Iris pigment epithelial cell (primary cell): ENCODE results near the gene SCGB1C2.

Source experiments
- DNase-seq: peaks from one replicate; pipeline ENCODE4 v3.0.0-alpha.2; 2011; ENCODE audit warnings: low read depth

Gene SCGB1C2

DNA sequence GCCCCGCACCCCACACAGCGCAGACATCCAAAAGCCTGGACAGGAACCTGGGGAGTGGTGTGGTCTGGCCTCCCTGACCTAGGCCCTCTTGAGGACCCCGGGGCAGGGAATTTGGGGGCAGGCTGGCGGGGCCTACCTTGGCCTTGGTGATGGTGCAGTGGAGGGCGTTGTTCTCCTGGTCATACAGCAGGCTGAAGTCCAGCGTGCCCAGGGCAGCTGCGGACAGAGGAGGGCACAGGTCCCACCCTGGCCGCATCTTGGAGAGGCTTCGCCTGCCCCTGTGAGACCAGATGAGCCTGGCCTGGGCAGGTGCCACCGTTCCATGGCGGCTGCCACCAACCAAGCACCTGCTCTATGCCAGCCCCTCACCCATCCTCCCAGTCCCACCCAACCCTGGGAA is 35.0 kb downstream of the SCGB1C2 start:
- DNase-seq, result no peak

DNA sequence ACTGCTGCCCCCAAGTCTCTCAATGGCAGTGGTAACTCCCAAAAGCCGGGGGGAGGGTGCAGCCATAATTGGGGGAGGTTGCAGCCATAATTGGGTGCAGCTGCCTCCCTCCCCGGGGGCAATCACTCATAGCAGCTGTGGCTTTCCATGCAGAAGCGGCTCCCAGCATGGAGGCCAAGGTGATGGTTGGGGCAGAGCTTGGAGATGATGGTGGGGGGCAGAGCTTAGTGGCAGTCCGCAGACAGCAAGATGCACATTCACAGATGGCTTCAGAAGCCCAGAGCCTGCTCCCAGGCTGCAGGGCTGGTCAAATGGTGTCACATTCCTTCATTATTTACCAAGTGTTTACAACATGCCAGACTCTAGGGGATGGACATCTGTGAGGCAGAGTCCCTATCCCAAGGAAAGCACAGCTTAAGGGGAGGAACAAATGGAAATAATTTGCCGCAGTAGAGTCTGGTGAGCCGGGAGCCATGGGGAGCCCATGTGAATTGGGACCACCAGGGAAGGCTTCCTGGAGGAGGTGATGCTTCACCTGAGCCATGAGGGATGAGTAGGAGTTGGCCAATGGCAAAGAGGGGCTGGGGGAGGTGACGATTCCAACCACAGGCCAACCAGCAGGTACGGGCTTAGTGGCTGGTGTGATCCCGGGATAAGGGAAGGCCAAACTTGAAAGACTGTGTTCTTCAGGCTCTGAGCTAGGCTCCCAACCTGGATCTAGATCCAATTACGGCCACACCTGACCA is 36.0 kb downstream of the SCGB1C2 start:
- no peak for DNase-seq

DNA sequence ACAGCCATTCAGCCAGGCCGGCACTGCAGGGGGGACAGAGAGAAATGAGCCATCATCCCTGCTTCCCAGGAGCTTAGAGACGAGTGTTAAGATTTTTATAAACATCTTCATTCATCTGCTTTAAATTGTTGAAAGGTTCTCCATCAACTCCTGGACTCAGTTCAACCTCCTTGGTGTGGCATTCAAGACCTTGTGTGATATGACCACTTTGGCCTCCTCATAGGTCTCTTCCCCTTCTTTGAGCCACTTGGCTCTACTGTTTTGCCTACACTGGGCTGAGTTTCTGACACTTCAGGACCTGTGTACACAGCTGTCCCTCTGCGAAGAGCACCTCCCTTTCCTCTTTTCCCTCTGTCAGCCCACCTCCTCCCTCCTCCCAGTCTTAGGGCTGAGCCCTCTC is 39.8 kb downstream of the SCGB1C2 start:
- DNase-seq, result no peak

DNA sequence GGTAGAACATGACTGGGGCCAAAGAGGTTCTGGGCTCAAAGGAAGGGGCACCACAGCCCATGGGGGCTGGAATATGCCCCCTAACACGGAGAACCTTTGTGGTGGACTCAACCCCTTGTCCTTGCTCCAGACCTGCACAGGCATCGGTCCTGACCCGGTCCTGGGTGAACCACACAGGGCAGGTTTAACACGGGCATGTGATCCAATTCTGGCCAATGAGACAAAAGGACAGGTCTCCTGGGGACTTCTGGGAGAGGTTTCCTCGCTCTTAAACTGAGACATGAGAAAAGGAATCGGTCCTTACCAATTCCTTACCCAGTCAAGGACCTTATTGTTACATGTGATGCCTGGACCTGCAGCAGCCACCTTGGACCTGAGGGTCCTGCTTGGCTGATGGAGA is 40.4 kb downstream of the SCGB1C2 start:
- no peak for DNase-seq

DNA sequence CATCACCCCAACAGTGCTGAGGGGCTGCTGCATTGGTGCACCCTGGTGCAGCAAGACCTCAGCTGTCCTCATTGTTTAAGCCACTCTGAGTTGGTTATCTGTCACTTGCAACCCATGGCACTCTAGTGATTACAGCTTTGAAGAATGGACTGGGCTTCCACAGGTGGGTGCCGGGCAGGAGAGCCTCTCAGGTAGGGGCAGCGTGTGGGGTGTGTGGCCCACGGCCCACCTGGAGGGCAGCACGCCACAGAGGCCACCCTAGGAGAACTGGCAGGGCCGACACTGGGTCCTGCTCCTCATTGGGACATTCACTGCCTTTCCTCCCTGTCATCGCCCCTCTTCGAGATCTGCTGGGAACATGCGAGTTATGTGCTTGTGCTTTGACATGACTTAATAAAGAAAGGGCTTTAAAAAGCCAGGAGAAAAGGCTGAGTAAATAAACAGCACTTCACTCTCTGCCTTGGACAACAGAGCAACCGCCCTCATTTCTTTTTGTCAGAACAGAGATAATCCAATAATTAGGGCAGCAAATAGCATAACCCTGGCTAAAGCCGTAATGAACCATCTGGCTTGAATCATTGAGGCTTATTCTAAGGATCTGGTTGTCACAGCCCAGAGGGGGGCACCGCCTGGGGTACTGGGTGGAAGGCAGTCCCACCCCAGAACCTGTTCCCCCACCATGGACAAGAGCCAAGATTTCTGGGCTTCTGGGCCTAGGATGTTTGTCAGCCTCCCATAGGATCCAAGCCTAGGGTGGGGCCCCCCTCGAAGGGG is 41.1 kb downstream of the SCGB1C2 start:
- no peak for DNase-seq

DNA sequence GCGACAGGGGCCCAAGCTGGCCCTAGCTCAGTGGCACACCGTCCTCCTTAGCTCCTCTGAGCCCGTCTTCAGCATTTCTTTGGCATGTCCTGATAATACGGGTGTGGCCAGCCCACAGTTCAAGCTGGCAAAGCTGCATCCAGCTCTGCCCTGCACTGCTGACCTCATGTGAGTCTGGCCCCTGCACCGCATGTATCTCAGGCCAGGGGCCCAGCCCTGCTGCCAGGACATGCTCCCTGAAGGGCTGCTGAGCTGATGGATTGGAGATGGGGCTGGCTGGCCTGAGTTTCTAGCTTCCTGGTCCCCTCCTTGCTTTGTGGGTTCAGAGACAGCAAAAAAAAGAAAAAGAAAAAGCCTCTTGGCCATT is 41.7 kb downstream of the SCGB1C2 start:
- DNase-seq, result no peak

DNA sequence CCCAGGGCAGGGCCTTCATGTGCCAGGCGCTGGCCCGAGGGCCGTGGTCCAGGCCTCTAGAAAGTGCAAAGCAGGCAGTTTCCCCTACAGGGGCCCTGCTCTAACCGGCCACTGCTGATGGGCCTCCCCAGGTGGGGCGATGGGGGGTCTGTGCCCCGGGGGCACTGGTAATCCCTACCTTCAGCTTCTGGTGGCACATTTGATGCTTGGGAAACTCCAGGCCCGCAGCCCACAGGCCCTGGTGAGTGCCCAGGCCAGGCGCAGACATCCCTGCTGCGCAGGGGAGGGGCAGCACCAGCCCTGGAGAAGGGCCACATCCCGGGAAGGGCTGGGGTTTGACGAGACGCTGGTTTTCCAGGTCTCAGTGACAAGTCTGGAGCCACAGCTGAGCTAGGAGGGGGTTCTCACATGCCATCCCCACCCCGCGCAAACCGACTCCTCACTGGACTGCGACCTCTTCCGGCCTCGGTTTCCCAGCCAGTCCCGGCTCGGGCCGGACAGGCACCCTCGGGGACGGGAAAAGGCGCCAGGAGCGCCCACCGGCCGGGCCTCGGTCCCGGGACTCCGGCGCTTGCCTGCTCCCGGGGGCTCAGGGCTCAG is 42.5 kb downstream of the SCGB1C2 start:
- no peak for DNase-seq

DNA sequence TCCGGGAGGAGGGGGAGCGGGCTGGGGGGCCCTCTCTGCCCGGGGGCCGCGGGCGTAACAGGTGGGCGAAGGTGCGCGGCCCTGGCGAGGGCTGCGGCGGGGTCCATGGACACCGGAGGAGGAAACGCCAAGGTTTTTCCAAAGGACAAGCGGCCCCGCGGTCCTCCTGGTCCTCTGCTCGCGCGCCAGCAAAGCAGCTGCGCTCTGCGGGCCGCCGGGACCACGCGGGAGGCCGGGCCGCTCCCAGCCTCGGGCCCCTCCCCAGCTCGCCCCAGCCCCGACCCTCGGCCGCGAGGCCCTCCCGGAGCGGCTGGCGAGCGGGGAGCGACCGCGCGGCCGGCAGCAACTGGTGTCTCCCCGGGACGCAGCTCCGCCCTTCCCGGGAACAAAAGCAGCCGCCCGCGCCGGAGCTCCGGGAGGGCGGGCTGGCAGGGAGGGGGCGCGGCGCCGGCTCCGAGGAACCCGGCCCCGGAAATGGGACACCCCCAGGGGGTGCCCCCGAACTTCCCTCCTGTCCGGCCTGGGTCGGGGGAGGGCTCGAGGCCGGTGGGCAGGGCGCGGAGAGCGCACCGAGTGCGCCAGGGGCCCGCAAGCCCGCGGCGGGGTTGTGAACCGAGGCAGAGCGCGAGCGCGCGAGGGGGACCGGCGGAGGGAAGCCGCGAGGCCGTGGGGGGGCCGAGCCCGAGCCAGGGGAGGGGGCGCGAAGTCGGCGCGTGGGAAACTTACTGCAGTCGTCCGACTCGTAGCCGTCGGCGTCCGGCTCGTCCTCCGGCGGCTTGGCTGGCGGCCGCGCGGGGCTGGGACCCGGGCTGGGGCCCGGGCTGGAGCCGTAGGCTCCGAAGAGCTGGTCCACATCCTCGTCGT is 43.2 kb downstream of the SCGB1C2 start:
- DNase-seq, result no peak

DNA sequence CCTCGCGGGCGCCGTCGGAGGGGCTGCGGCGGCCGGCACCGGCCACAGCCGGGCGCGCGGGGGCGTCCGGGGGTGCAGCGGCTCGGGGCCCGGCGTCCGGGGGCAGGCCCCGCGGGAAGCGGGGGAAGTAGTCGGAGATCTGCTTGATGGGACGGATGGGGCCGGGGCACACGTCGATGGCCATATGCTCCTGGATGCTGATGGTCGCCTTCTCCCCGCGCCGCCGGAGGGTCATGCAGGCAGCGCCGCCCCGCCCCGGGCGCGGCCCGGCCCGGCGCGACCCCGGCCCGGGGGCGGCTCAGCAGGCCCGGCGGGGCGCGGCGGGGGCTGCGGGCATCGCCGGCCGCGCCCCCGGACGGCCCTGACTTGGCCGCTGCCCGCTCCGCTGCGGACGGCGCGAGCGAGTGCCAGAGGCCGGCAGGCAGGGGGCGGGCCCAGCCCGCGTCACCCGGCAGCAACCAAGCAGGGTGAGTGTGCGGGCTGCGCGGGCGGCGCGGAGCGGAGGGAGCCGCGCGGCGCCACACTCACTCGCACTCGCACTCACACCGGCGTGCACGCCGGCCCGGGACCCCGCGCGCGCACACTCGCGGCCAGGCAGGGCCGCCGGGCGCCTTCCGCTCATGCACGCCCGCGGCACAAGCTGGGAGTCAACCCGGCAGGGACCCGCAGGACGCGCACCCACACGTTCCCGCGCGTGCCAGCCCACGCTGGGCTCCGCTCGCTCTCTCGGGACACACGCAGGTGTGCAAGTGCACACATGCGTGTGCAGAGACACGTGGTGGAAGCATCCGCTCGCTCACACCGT is 44.1 kb downstream of the SCGB1C2 start, which contains the start of gene DOC2B:
Gene DOC2B, minus strand, starts transcription at position 406 of the 805 bp plus-strand sequence. Its CDS starts 171 bp downstream, at position 235.
- DNase-seq, result peak; percentile 54

DNA sequence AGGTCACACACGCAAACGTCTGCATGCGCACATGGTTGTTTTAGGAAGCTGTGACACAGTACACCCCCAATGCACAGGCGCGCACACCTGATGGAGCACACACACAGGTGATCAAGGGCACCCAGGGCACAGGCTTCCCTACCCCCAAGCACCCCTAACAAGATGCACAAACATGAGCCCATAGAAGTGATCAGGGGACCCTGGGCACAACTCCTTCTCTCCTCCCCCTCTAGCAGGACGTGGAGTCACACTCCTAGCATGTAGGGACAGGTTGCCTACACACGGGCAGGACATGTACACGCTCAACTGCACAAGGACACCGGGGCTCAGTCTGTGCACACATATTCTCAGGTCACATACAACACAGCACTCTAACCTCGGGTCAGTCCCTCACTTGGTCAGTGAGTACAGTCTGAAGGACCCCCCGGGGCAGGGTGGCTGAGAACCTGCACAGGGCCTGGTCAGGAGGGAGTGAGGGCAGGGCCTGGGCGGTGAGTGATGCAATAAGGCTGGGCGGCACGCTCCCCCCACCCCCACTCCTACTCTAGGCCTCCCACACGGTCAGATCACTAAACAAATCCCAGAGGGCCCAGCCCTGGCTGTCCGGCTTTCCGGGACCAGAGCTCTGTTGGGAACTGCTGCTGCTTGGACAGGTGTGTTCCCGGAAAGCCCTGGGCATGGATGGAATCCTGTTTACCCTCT is 44.8 kb downstream of the SCGB1C2 start:
- no peak for DNase-seq

DNA sequence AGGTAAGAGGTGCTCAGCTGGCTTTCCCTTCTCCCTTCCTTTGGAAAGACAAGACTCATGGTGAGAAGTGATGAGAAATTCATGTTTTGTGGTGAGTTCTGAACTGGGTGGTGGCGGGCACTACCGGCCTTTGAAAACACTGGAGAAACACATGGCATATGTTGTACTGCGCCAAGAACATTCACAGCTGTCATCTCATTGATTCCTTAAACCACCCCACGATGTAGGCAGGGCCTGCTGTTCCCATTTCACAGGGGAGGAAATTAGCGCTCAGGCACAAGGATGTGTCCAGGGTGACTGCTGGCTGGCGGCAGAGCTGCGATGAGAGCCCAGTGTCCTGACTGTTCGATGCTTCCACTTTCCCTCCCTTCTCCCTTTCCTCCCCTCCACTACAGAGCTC is 45.7 kb downstream of the SCGB1C2 start:
- no peak for DNase-seq

DNA sequence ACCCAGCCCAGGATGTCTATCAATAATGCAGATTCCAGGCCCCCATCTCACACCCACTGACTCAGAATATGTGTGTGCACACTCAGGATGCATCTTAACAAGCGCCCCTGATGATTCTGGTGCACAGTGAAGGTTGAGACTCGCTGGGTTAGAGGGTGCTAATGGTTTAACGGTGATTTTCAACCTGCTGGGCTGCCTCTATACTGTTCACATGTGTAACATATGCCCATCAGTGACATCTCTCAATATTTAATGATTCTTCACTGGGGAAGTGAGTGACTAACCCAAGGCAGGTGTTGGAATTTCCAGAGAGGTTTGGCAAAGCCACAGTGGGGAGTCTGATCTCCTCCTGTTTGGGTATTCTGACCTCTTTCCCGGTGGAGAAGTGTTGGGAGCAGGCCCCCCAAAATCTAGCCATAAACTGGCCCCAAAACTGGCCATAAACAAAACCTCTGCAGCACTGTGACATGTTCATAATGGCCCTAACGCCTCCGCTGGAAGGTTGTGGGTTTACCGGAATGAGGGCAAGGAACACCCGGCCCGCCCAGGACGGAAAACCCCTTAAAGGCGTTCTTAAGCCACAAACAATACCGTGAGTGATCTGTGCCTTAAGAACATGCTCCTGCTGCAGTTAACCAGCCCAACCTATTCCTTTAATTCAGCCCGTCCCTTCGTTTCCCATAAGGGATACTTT is 48.2 kb downstream of the SCGB1C2 start:
- DNase-seq, result no peak

DNA sequence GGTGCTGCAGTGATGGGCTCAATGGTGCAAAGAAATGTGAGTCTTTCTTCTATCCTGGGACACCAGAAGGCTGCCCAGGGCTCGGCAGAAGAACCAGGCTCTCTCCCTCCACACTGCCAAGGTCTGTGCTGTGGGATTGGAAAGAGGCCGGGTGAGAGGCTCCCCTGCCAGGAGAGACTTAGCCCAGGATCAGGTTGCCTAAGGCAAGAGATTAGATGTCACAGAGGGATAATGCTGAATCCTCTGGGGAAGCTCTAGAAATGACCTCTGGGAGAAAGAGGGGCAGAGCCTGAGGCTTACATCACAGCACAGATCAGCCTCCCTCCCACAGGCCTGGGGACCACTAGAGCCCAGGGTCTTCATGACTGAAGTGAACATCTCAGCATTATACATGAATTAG is 49.8 kb downstream of the SCGB1C2 start:
- DNase-seq, result no peak
